Caki2 (cell line): ENCODE data around the gene SLC25A42. TPM values are rescaled to one million over a fixed set of nuclear protein-coding genes. Genes with fewer than 3 reads are reported as not detected.

Source experiments
- DNase-seq: peaks from one replicate; pipeline ENCODE4 v3.0.0-alpha.2; 2015; ENCODE audit warnings: low read depth
- in situ Hi-C: cut with HindIII; loops from 2 replicates; pipeline ENCODE4 v1.10.0; 2016; ENCODE audit warnings: low sequenced_read_pairs, low pct_unique_long_range_greater_than_20kb, mixed read lengths
- total RNA-seq: library from RNA; depleted of rRNA; stranded (reverse); fragments of >200 nt; shearing (Covaris generic); gene quantifications from 2 replicates; pipeline ENCODE4 v1.2.3, GENCODE V29; 2014; ENCODE audit warnings: low replicate concordance

The SLC25A42 gene
- total RNA-seq, 1 experiment from 2014 or later, result 5.1 TPM

- in situ Hi-C loops, result no loop called here
- no peak for DNase-seq
These were observed 19.9 kb upstream of the SLC25A42 start for GRCh38 chr19:19043881-19044280.

DNA sequence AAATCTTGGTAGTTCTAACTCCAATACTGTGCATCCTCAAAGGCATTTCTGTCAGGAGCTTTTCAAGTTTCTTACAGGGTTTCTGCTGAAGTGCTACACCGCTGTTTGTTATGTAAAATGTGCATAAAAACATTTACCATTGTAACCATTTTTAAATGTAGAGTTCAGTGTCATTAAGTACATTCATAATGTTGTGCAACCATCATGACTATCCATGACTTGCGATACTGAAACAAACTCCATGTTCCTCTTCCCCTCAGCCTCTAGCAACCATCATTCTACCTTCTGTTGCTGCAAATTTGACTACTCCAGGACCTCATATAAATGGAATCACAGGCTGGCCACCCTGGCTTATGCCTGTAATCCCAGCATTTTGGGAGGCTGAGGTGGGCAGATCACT lies 14.4 kb upstream of the SLC25A42 start:
- DNase-seq, result no peak
- in situ Hi-C loops, result no loop called here

GRCh38 chr19:19050104-19050503 lies 13.7 kb upstream of the SLC25A42 start:
- DNase-seq, result no peak
- in situ Hi-C loops, result no loop called here

GRCh38 chr19:19050731-19051130 lies 13.1 kb upstream of the SLC25A42 start:
- in situ Hi-C loops, result no loop called here
- DNase-seq, result no peak

DNA sequence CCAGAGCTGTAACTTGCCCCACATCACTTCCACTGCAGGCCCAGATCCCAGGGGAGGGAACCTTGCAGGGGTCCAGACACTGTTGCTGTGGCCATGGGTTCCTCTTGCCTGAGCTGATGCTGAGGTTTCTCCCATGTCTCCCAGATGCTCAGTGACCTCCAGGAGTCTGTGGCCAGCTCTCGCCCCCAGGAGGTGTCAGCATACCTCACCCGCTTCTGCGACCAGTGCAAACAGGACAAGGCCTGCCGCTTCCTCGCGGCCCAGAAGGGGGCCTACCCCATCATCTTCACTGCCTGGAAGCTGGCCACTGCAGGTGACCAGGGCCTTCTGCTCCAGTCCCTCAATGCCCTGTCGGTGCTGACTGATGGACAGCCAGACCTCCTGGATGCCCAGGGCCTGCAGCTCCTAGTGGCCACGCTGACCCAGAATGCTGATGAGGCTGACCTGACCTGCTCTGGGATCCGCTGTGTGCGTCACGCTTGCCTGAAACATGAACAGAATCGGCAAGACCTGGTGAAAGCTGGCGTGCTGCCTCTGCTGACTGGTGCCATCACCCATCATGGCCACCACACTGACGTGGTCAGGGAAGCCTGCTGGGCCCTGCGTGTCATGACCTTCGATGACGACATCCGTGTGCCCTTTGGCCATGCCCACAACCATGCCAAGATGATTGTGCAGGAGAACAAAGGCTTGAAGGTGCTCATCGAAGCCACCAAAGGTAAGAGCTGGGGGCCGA lies 12.1 kb upstream of the SLC25A42 start:
- in situ Hi-C loops, result no loop called here
- DNase-seq, result no peak

DNA sequence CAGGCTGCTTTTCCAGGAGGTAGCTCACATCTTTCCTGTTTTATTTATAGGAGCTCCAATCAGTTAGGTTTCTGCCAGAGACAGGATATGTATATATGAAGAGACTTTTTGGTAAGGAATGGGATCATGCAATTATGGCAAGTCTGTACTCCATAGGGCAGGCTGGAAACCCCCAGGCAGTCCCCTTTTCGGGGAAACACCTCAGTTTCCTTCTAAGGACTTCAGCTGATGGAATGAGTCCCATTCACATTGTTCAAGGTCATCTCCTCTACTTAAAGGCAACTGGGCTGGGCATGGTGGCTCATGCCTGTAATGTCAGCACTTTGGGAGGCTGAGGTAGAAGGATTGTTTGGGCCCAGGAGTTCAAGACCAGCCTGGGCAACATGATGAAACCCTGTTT lies 10.9 kb upstream of the SLC25A42 start:
- in situ Hi-C loops, result no loop called here
- DNase-seq, result no peak

GRCh38 chr19:19053508-19054314 lies 10.1 kb upstream of the SLC25A42 start:
- DNase-seq, result peak; percentile 19
- in situ Hi-C loops, result no loop called here

DNA sequence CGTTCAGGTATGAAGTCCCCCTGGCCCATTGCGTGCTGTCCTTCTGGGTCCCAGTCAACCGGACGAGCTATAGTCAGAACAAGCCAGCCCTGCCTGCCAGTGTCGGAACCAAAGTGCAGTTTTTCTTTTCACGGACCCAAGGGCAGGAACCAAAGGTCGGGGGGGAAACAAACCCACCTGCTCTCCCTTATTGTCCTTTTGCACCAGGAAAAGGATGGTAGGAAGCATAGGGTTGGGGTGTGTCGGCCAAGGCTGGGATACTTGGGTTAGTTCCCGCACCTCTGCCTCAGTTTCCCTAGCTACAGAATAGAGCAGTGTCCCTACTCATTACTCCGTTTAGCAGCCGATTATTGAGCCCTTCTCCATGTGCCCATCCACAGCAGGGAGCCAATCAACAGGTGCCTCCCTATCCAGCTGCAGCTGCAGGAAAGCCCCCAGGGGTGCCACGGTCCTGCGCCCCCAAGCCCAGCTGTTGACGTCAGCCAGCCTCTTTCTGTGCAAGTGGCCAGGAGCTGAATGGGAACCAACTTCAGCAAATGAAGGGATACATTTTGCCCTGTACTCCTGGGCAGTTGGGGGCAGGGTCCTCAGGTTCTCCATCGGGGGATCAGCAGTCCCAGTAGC lies 9.4 kb upstream of the SLC25A42 start:
- DNase-seq, result no peak
- in situ Hi-C loops, result no loop called here

GRCh38 chr19:19054939-19055440 lies 8.8 kb upstream of the SLC25A42 start:
- in situ Hi-C loops, result no loop called here
- no peak for DNase-seq

GRCh38 chr19:19055701-19056100 lies 8.1 kb upstream of the SLC25A42 start:
- DNase-seq, result no peak
- in situ Hi-C loops, result no loop called here

GRCh38 chr19:19056636-19057275 lies 7.0 kb upstream of the SLC25A42 start:
- in situ Hi-C loops, result no loop called here

DNA sequence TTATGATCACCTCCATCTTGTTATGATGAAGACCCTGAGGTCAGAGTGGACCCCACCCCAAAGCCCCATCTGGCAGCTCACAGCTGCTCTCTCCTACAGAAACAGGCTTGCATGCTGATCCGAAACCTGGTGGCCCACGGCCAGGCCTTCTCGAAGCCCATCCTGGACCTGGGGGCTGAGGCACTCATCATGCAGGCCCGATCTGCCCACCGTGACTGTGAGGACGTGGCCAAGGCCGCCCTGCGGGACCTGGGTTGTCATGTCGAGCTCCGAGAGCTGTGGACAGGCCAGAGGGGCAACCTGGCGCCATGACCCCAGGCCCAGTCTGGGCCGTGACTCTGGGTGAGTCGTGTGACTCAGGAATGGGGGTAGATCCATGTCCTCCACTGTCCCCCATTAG lies 6.5 kb upstream of the SLC25A42 start:
- in situ Hi-C loops, result no loop called here
- no peak for DNase-seq

More at GRCh38 chr19:19056636-19057275, 7.0 kb upstream of the SLC25A42 start:
- DNase-seq, result no peak

GRCh38 chr19:19057720-19058119 lies 6.1 kb upstream of the SLC25A42 start:
- in situ Hi-C loops, result no loop called here
- no peak for DNase-seq

GRCh38 chr19:19059018-19059836 lies 4.6 kb upstream of the SLC25A42 start:
- in situ Hi-C loops, result no loop called here
- no peak for DNase-seq

DNA sequence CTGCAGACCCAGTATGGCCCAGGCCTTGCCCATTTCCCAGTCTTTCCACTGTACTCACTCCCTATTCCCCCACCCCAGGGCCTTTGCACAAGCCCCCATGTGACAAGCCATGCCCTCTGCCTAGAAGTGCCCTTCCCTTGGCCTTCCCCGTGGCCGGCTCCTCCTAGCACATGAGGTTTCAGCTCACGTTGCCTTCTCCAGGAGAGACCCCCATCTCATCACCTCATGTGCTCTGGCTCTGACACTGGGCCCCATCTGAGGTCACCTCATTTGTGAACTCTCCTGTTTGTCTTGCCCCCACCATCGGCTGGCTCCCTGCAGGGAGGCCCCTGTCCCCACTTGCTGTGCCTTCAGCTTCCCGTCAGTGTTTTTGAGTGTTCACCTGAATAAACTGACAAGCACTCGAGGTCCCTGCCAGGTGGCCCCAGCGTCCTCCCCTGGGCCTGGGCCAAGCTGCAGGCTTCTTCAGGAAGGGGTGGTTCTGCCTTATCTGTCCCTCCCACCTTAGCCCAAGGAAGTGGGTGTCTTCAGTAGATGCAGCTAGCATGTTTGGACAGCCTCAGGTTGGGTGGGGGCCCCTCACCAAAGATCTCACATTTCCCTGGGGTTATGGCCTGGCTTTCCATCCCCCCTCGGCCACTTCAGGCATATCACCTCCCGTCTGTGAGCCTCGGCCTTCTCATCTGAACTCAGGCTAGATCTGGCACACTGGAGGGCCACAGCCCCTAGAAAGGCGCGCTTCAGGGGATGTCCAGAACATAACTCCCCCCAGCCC lies 3.8 kb upstream of the SLC25A42 start:
- no peak for DNase-seq
- in situ Hi-C loops, result no loop called here

GRCh38 chr19:19061506-19061905 lies 2.3 kb upstream of the SLC25A42 start:
- in situ Hi-C loops, result no loop called here

More at GRCh38 chr19:19061506-19061905, 2.3 kb upstream of the SLC25A42 start:
- DNase-seq, result no peak
